AG08396 (cell line): Measurements from ENCODE around the gene PRAC2.
"Not testable (repeated sequence)": the region's sequence is repeated elsewhere in the genome, so short reads cannot be mapped to it uniquely, and the experiment has no call there.

Experiments used
- DNase-seq: peaks from one replicate; pipeline ENCODE4 v3.0.0; 2012; ENCODE audit warnings: low spot score, mixed read lengths

PRAC2 gene

GRCh38 chr17:48722915-48723422, at the start of gene PRAC2:
PRAC2 (plus strand) TSS chr17:48723185; CDS start chr17:48724411, 1,226 bp downstream.
- DNase-seq, result no peak

- DNase-seq, result no peak
Measured at GRCh38 chr17:48676963-48677558, 45.9 kb upstream of the PRAC2 start.

- peak; percentile 83 for DNase-seq
Measured at GRCh38 chr17:48678141-48678971, 44.6 kb upstream of the PRAC2 start.

GRCh38 chr17:48679385-48680096, 43.4 kb upstream of the PRAC2 start:
- no peak for DNase-seq

- DNase-seq, result no peak
Measured at GRCh38 chr17:48681609-48682008, 41.4 kb upstream of the PRAC2 start.

GRCh38 chr17:48690655-48691054, 32.3 kb upstream of the PRAC2 start:
- no peak for DNase-seq

- DNase-seq, result no peak
Measured at GRCh38 chr17:48692049-48692448, 30.9 kb upstream of the PRAC2 start.

GRCh38 chr17:48693178-48693577, 29.8 kb upstream of the PRAC2 start:
- DNase-seq, result no peak

- no peak for DNase-seq
Measured at GRCh38 chr17:48701864-48702532, 21.0 kb upstream of the PRAC2 start.

GRCh38 chr17:48704361-48705248, 18.4 kb upstream of the PRAC2 start:
- DNase-seq, result no peak

GRCh38 chr17:48711128-48711527, 11.9 kb upstream of the PRAC2 start:
- DNase-seq, result no peak

- DNase-seq, result no peak
Measured at GRCh38 chr17:48715496-48716399, 7.2 kb upstream of the PRAC2 start.

GRCh38 chr17:48716549-48716948, 6.4 kb upstream of the PRAC2 start:
- not testable (repeated sequence) for DNase-seq

GRCh38 chr17:48717367-48718226, 5.4 kb upstream of the PRAC2 start:
- no peak for DNase-seq

- no peak for DNase-seq
Measured at GRCh38 chr17:48718227-48718760, 4.7 kb upstream of the PRAC2 start.

GRCh38 chr17:48718761-48719641, 4.0 kb upstream of the PRAC2 start:
- no peak for DNase-seq

- no peak for DNase-seq
Measured at GRCh38 chr17:48719642-48720265, 3.2 kb upstream of the PRAC2 start.
